Muscle of arm (tissue), 12 donors: Measurements from ENCODE around the gene CTCF. TPM values are rescaled to one million over a fixed set of nuclear protein-coding genes. Genes with fewer than 3 reads are reported as not detected.

Experiments used
- DNase-seq: peaks from one replicate; pipeline ENCODE4 v3.0.0-alpha.2; 2013
- polyA plus RNA-seq, 12 donors: library from polyadenylated mRNA; unstranded; fragments of 120-200 nt; gene quantifications; one replicate each; pipeline ENCODE4 v1.2.1, GENCODE V29; 2013; ENCODE audit not compliant: insufficient read length in 12 of 12

Gene CTCF
- polyA plus RNA-seq, 12 donors: 40.4 to 71.9 (median 43.6) TPM; not detected in 1

GRCh38 chr16:67676939-67677338 lies 114.6 kb downstream of the CTCF start:
- no peak for DNase-seq

- DNase-seq: no peak
Measured at GRCh38 chr16:67677712-67678111, 115.4 kb downstream of the CTCF start.

- no peak for DNase-seq
Measured at GRCh38 chr16:67678354-67679023, 116.2 kb downstream of the CTCF start.

- no peak for DNase-seq
Measured at GRCh38 chr16:67679935-67680897, 117.9 kb downstream of the CTCF start.

GRCh38 chr16:67683767-67684166 lies 121.4 kb downstream of the CTCF start:
- no peak for DNase-seq

- DNase-seq: no peak
Measured at GRCh38 chr16:67685388-67686112, 123.2 kb downstream of the CTCF start.

Other genes with a start within 250 kb of the CTCF start
- under 1 TPM in 9 of 12 donors, not detected in 3; 0.09 to 0.95 (median 0.33) TPM for gene KCTD19, start 235.8 kb upstream of the CTCF start, polyA plus RNA-seq
- gene LRRC36, start 235.7 kb upstream of the CTCF start, polyA plus RNA-seq: 1 to 10 TPM in 1 of 12 donors, under 1 TPM in 9, not detected in 2; 0.24 to 1.1 (median 0.47) TPM
- gene TPPP3, start 169.0 kb upstream of the CTCF start, polyA plus RNA-seq: 100 to 1,000 TPM in 11 of 12 donors, not detected in 1; 232 to 581 (median 412) TPM
- gene ZDHHC1, start 146.0 kb upstream of the CTCF start, polyA plus RNA-seq: 10 to 100 TPM in 11 of 12 donors, not detected in 1; 11.7 to 26.8 (median 17.0) TPM
- gene HSD11B2, start 131.4 kb upstream of the CTCF start, polyA plus RNA-seq: 10 to 100 TPM in 2 of 12 donors, 1 to 10 TPM in 9, not detected in 1; 5.1 to 11.8 (median 8.1) TPM
- gene ATP6V0D1, start 81.4 kb upstream of the CTCF start, polyA plus RNA-seq: 10 to 100 TPM in 11 of 12 donors, not detected in 1; 44.5 to 67.3 (median 55.4) TPM
- under 1 TPM in 3 of 12 donors, not detected in 9; 0.25 to 0.59 (median 0.25) TPM for gene AGRP, start 79.0 kb upstream of the CTCF start, polyA plus RNA-seq
- gene RIPOR1, start 33.7 kb upstream of the CTCF start, polyA plus RNA-seq: 10 to 100 TPM in 11 of 12 donors, not detected in 1; 31.1 to 91.9 (median 47.9) TPM
- gene CARMIL2, start 82.6 kb downstream of the CTCF start, polyA plus RNA-seq: 1 to 10 TPM in 2 of 12 donors, under 1 TPM in 8, not detected in 2; 0.32 to 2.4 (median 0.41) TPM
- 10 to 100 TPM in 10 of 12 donors, 1 to 10 TPM in 1, not detected in 1; 9.6 to 29.9 (median 13.0) TPM for gene ACD, start 97.7 kb downstream of the CTCF start, polyA plus RNA-seq
- 1 to 10 TPM in 2 of 12 donors, under 1 TPM in 8, not detected in 2; 0.41 to 1.2 (median 0.72) TPM for gene PARD6A, start 98.4 kb downstream of the CTCF start, polyA plus RNA-seq
- gene ENKD1, start 104.2 kb downstream of the CTCF start, polyA plus RNA-seq: 10 to 100 TPM in 2 of 12 donors, 1 to 10 TPM in 9, not detected in 1; 6.1 to 15.3 (median 8.6) TPM
- 1 to 10 TPM in 10 of 12 donors, not detected in 2; 1.5 to 3.2 (median 2.1) TPM for gene C16orf86, start 104.3 kb downstream of the CTCF start, polyA plus RNA-seq
- gene GFOD2, start 156.8 kb downstream of the CTCF start, polyA plus RNA-seq: 10 to 100 TPM in 11 of 12 donors, not detected in 1; 10.2 to 29.8 (median 13.1) TPM
- 10 to 100 TPM in 11 of 12 donors, not detected in 1; 15.0 to 31.8 (median 21.2) TPM for gene RANBP10, start 244.0 kb downstream of the CTCF start, polyA plus RNA-seq
- 1 to 10 TPM in 7 of 12 donors, under 1 TPM in 3, not detected in 2; 0.83 to 5.0 (median 1.3) TPM for gene TSNAXIP1, start 244.4 kb downstream of the CTCF start, polyA plus RNA-seq